ENCODE results near the gene MAMLD1.

The MAMLD1 gene

GRCh38 chrX:150357790-150358189 is 5.3 kb upstream of the MAMLD1 start:
- no peak for DNase-seq

- DNase-seq: no peak
Measured at GRCh38 chrX:150358651-150359050, 4.5 kb upstream of the MAMLD1 start.

- DNase-seq: no peak
Measured at GRCh38 chrX:150360331-150360730, 2.8 kb upstream of the MAMLD1 start.

GRCh38 chrX:150361070-150361776 is 1.9 kb upstream of the MAMLD1 start:
- peak; percentile 46 for DNase-seq

- no peak for DNase-seq
Measured at GRCh38 chrX:150361777-150362351, 1.3 kb upstream of the MAMLD1 start.

GRCh38 chrX:150363561-150364346 is 637 bp downstream of the MAMLD1 start:
- peak; percentile 48 for DNase-seq

GRCh38 chrX:150364347-150365050 is 1.4 kb downstream of the MAMLD1 start:
- no peak for DNase-seq

GRCh38 chrX:150365051-150365989 is 2.2 kb downstream of the MAMLD1 start:
- peak; percentile 57 for DNase-seq

- DNase-seq: peak; percentile 79
Measured at GRCh38 chrX:150365990-150366911, 3.1 kb downstream of the MAMLD1 start.

- peak; percentile 78 for DNase-seq
Measured at GRCh38 chrX:150366951-150367545, 3.9 kb downstream of the MAMLD1 start.

GRCh38 chrX:150370589-150371312 is 7.6 kb downstream of the MAMLD1 start:
- DNase-seq: no peak

- no peak for DNase-seq
Measured at GRCh38 chrX:150371877-150372276, 8.8 kb downstream of the MAMLD1 start.

- DNase-seq: no peak
Measured at GRCh38 chrX:150372280-150372679, 9.2 kb downstream of the MAMLD1 start.

GRCh38 chrX:150372756-150373155 is 9.6 kb downstream of the MAMLD1 start:
- no peak for DNase-seq

- no peak for DNase-seq
Measured at GRCh38 chrX:150375243-150375770, 12.2 kb downstream of the MAMLD1 start.

- DNase-seq: no peak
Measured at GRCh38 chrX:150377005-150377404, 13.9 kb downstream of the MAMLD1 start.

GRCh38 chrX:150405006-150405405 is 41.9 kb downstream of the MAMLD1 start:
- DNase-seq: peak; percentile 5

- DNase-seq: no peak
Measured at GRCh38 chrX:150405576-150405975, 42.5 kb downstream of the MAMLD1 start.

GRCh38 chrX:150406596-150406995 is 43.5 kb downstream of the MAMLD1 start:
- peak; percentile 26 for DNase-seq

Measured in fibroblast of skin of back (primary cell).